HG03442 (cell line): ENCODE data around the gene SLC16A8.

Experiments
- ATAC-seq: cut with Tn5 transposase; IDR thresholded peaks from one replicate; pipeline ENCODE4 v1.9.1; 2021; ENCODE audit warnings: mild to moderate bottlenecking, moderate library complexity; ENCODE audit not compliant: unreplicated experiment

The SLC16A8 gene

DNA sequence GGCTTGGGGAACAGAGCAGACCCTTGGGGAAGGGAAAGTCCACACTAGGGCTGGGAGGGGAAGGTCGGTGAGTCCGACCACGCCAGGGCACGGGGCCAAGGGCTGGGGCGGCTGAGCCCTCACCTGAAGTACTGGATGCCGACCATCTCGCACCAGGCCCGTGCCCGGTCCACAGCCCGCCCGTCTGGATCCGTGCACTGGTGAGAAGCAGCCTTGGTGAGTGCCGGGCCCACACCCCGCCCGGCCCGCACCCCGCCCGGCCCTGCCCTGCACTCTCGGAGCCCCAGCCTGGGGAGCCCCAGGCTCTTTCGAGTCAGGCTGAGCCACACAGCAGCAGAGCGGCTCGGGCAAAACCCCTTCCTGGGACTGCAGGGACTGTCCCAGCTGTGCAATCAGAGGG, 28.4 kb upstream of the SLC16A8 start:
- no peak for ATAC-seq

GRCh38 chr22:38111925-38112355, 28.0 kb upstream of the SLC16A8 start:
- ATAC-seq: no peak

GRCh38 chr22:38110863-38111852, 27.2 kb upstream of the SLC16A8 start:
- ATAC-seq: no peak

DNA sequence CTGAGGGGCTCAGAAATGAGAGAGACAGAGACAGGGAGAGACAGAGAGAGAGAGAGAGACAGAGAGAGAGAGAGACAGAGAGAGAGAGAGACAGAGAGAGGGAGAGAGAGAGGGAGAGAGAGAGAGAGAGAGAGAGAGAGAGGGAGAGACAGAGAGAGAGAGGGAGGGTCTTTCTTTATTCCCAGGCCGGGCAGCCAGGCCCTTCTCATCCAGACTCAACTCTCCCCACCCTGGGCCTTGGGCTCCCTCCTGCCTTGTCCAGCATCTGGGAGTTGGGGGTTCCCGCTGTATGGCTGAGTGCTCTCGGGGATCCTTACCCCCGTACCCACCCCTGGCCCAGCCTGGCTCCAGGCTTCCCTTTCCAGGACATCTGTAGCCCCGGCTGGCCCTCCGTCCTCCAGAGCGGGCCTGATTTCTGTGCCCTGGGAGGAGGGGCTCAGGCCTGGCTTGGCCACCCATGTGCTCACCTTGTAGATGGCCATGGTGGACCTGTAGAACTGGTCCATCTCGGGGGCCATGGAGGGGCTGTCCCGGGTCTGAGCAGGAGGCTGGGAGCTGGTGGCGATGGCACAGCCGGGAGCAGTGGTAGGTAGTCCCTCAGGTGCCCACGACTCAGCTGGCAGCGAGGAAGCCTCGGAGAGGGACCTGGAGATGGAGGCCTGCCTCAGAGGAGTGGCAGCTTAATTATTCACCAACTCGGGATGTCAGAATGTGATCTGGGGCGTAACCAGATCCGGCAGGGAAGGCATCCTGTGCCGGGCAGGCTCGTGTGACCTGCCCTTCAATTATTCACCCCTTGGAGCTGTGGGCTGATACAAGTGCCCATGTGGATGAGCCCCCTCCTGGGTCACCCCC, 26.3 kb upstream of the SLC16A8 start, which contains the start of gene BAIAP2L2:
TSS of gene BAIAP2L2 (minus strand) at position 677 of the 855 bp plus-strand sequence. CDS start at position 518, 159 bp downstream.
- ATAC-seq: no peak

DNA sequence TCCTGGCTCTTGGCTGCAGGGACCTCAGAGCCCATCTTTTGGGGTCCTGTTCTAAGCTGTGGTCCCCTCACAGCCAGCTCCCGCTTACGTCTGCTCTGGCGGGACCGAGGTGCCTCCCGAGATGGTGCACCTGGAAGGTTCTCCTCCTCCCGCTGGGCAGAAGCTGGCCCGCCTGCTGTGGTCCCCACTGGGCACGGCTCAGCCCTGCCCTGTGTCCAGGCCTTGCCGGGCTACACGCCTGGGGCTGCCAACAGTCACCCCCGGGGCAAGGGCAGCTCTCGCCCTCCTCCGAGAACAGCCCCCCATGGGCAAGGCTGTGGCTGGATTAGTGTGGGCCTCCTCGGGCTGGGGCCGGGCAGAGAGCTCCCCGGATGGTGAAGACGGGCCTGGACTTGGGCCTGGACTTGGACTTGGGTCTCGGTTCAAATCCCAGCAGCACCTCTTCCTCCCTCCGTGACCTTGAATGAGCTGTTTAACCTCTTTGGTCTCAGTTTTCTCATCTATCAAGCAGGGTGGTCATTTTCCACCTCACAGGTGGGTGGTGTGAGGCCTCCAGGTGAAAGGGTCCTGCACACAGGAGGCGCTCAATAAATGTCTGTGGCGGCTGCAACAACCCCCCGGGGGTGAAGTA, 25.5 kb upstream of the SLC16A8 start:
- no peak for ATAC-seq

DNA sequence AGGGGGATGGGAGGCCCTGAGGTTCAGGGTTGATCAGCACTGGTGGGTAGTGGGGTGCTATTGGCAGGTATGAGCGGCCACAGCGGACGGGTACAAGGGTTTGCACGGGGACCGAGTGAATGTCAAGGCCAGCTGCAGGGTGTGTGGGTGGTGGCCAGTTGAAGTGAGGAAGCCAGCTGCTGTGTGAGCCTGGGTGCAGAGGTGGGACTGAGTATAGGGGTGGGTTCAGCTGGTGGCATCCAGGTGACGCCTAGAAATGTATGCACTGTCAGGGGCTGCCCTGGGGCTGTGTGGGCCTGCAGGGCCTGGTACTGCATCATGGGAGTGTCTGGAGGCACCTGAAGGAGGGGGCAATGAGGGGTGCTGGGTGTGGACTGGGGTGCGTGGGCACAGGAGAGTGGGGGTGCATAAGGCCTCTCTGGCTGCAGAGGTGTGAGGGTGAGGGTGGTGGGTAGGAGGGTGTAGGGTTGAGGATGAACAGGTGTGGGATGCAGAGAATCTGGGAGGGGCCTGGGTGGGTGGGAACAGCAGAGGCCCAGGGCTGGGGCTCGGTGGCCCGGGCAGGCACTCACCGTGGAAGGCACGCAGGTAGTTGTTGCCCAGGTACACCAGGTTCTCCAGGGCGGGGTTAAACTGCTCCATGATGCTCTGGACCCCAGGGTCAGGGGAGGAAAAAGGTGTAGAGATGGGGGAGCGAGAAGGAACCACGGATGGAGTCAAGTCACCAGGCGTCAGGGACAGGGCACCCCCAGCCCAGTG, 24.8 kb upstream of the SLC16A8 start:
- no peak for ATAC-seq

DNA sequence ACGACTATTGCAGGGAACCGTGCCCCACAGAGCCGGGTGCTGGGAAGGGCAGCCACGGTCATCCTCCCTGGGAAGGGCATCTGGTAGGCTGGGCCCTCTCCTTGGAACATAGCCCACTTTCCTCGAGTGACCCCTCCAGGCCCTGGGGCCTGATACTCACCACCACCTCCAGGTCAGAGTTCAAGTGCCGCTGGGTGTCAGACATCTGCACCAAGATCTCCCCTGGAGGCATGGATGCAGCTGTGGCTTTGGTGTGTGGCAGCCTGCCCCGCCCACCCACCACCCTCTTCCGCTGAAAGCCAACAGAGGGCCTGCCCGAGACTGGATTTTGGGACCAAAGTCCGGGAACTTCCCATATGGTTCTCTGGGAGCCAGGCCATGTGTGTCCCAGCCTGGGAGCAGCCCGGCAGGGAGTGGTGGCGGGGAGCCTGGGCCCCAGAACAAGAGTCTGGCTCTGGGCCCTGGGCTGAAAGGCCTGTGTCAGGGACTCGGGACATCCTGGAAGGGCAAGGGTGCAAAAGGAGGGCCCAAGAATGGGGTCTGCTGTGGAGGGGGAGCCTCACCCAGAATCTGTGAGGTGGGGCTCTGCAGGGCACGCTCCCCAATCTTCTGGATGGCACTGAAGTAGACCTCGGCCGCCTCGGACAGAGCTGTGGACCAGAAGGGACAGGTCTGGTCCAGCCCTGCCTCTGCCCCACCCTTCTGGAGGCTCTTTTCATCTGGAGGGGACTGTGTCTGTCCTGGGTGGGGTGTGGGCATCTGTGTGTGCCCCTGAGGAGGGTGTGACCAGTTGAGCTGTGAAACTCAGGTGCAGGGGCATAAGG, 23.9 kb upstream of the SLC16A8 start:
- no peak for ATAC-seq

DNA sequence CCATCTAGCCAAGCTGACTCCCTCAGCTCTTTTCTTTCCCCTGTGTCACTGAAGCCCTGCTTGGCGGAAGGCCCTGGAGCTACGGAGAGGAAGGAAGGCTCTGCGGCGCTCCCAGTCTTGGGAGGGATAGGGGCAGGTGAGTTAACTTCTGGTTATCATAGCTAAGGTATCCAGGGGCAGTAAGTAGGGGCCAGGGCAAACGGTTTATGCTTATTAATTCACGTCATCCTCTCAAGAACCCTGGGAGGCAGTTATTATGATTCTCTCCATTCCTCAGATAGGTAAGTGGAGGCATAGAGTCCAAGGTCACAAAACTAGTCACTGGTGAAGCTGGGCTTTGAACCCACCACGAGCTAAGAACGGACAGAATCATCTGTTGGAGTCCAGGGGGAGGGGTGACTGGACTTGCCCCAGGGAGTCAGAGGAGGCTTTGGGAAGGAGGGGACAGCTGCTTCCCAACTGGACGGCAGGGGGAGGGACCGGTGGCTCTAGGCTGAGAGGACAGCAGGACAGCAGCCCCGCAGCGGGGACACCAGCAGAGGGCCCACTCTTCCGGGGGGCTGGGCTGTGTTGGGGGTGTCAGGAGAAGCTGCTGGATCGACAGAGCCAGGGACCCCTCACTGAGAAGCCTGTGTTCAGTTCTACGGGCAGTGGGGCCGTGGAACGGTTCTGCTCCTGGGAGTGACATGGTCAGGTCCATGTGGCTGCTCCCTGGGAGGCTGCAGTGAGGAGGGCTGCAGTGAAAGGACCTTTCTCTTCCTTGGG, 23.0 kb upstream of the SLC16A8 start:
- no peak for ATAC-seq

- ATAC-seq: no peak
Observed at GRCh38 chr22:38104084-38104483, 20.1 kb upstream of the SLC16A8 start.

DNA sequence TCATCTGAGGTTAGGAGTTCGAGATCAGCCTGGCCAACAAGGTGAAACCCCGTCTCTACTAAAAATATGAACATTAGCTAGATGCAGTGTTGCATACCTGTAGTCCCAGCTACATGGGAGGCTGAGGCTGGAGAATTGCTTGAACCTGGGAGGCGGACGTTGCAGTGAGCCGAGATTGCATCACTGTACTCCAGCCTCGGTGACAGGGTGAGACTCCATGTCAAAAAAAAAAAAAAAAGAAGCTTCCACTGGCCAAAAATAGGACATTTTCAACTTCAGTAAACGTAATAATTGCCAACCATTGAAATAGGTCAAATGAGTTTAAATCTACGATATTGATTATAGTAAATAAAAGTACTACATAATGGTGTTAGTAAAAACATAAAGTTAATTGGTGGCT, 19.7 kb upstream of the SLC16A8 start:
- ATAC-seq: no peak

GRCh38 chr22:38098410-38099249, 14.6 kb upstream of the SLC16A8 start:
- no peak for ATAC-seq

- no peak for ATAC-seq
Observed at GRCh38 chr22:38097557-38098409, 13.8 kb upstream of the SLC16A8 start.

DNA sequence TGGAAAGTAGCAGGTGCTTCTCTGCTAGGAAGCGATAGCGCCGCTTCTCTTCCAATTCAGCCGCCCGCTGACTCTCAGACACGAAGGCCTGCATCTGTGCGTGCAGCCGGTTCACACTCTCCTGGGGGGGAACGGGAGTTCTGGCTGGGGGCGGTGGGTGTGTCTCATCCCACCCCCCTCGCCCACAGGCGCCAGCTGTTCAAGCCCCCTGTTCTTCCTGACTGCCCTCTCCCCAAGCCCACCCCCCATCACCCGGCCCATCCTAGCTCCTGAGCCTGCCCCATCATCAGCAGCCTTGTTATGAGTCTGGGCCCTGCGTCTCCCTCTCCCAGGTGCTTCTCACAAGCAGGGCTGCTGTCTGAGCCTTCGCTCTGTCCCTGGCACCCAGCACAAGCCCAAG, 13.1 kb upstream of the SLC16A8 start:
- ATAC-seq: no peak

GRCh38 chr22:38089474-38089851, 5.5 kb upstream of the SLC16A8 start:
- no peak for ATAC-seq

- ATAC-seq: no peak
Observed at GRCh38 chr22:38088629-38089473, 4.9 kb upstream of the SLC16A8 start.

DNA sequence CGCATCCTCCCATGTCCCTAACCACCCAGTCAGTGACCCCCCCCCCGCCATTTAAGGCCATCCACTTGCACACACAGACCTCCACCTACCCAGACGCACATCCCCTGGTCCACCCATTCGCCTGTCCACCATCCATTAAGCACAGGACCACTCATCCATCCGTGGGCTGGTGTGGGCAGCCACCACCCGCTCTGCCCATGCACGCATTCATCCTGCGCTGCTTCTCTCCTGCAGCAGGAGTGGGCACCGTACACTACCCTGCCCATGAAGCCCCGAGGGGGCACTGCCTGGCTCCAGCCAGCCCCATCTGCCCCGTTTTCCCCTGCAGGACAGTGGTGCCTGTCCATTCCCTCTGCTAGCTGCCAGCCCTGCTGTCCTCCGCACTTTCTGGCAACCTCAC, 3.9 kb upstream of the SLC16A8 start:
- no peak for ATAC-seq
